MM.1S (cell line): ENCODE measurements around the gene LGALS14.

Experiments
- DNase-seq: peaks from one replicate; pipeline ENCODE4 v3.0.0-alpha.2; 2015
- H2AFZ ChIP-seq: fragments of 300-600 bp; sonication (generic); 2 replicates; pipeline ENCODE4 v1.6.0; 2016; ENCODE audit warnings: antibody characterized with exemption, low read length
- H3F3A ChIP-seq: fragments of 300-600 bp; sonication (generic); 2 replicates; pipeline ENCODE4 v1.6.1; 2016; ENCODE audit warnings: mild to moderate bottlenecking, antibody characterized with exemption, low read length, moderate library complexity, mixed read lengths; ENCODE audit not compliant: insufficient read depth
- H3K27ac ChIP-seq: fragments of 300-600 bp; sonication (generic); 2 replicates; pipeline ENCODE4 v1.5.1; 2016; ENCODE audit warnings: mild to moderate bottlenecking, low read length
- H3K27me3 ChIP-seq: fragments of 300-600 bp; sonication (generic); replicated peaks from 2 replicates; pipeline ENCODE4 v1.6.0; 2016; ENCODE audit warnings: low read length; ENCODE audit not compliant: insufficient read depth
- H3K36me3 ChIP-seq: fragments of 300-600 bp; sonication (generic); replicated peaks from 2 replicates; pipeline ENCODE4 v1.6.1; 2016; ENCODE audit warnings: mild to moderate bottlenecking, low read length, mixed read lengths; ENCODE audit not compliant: insufficient read depth
- H3K4me1 ChIP-seq: fragments of 300-600 bp; sonication (generic); 2 replicates; pipeline ENCODE4 v1.6.1; 2016; ENCODE audit warnings: low read length, mixed read lengths
- H3K4me2 ChIP-seq: fragments of 300-600 bp; sonication (generic); 2 replicates; pipeline ENCODE4 v1.6.0; 2016; ENCODE audit warnings: low read depth, low read length
- H3K4me3 ChIP-seq: fragments of 300-600 bp; sonication (generic); 2 replicates; pipeline ENCODE4 v1.5.1; 2016; ENCODE audit warnings: low read length, mixed read lengths
- H3K79me2 ChIP-seq: fragments of 300-600 bp; sonication (generic); 2 replicates; pipeline ENCODE4 v1.6.1; 2016; ENCODE audit warnings: mixed run types, low read length, mixed read lengths
- H3K9ac ChIP-seq: fragments of 300-600 bp; sonication (generic); 2 replicates; pipeline ENCODE4 v1.6.1; 2016; ENCODE audit warnings: low read length, mixed read lengths
- H3K9me2 ChIP-seq: fragments of 300-600 bp; sonication (generic); replicated peaks from 2 replicates; pipeline ENCODE4 v1.6.1; 2016; ENCODE audit warnings: mild to moderate bottlenecking, low read length, mixed read lengths; ENCODE audit not compliant: insufficient read depth
- H3K9me3 ChIP-seq: fragments of 300-600 bp; sonication (generic); replicated peaks from 2 replicates; pipeline ENCODE4 v1.6.1; 2016; ENCODE audit warnings: mild to moderate bottlenecking, low read length, mixed read lengths; ENCODE audit not compliant: insufficient read depth
- H4K20me1 ChIP-seq: fragments of 300-600 bp; sonication (generic); 2 replicates; pipeline ENCODE4 v1.6.1; 2016; ENCODE audit warnings: mild to moderate bottlenecking, low read length, moderate library complexity, mixed read lengths; ENCODE audit not compliant: insufficient read depth
- EZH2 ChIP-seq: fragments of 300-600 bp; sonication (generic); optimal IDR thresholded peaks from 2 replicates; pipeline ENCODE3; 2017; ENCODE audit warnings: low read depth, mild to moderate bottlenecking, antibody characterized with exemption, low read length, mixed read lengths
- EZH2phosphoT487 ChIP-seq: fragments of 300-600 bp; sonication (generic); IDR thresholded peaks from 2 replicates; pipeline ENCODE4 v1.6.1; 2018; ENCODE audit warnings: antibody characterized with exemption, low read length
- TF ChIP-seq, protein P1 (sequence below): fragments of 300-600 bp; sonication (generic); IDR thresholded peaks from 2 replicates; pipeline ENCODE4 v1.5.1; 2016; ENCODE audit warnings: antibody characterized with exemption, low read length, mixed read lengths

LGALS14 gene

DNA sequence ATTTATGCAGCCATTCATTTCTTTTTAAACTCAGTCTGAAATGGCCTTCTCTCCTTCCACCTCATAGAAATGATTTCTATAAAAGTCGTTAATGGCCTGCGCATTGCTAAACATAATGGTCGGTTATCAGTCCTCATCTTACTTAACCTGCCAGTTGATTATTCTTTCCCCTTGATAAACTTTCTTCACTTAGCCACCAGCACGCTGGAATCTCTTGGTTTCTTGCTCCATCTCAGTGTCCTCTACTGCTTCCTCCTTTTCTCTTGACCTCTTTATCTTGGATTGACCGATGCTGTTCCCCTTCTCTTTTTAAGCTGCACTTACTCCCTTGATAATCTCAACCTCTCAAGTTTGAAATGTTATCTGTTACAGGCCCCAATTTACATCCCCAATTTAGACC is 45.7 kb downstream of the LGALS14 start:
- no peaks in the 10 kb centered on the region for H3K4me1 ChIP-seq
- H3K9me3 ChIP-seq, result no peaks in the 10 kb centered on the region
- H2AFZ ChIP-seq, result no peak overlapping the region
- no peak for DNase-seq
- no peak overlapping the region for H3K27ac ChIP-seq
- no peak overlapping the region for H3K4me3 ChIP-seq
- no peak overlapping the region for H3K9ac ChIP-seq
- no peaks in the 10 kb centered on the region for H3K36me3 ChIP-seq
- no peak overlapping the region for H3K4me2 ChIP-seq
- no peaks in the 10 kb centered on the region for H3K27me3 ChIP-seq
- no peaks in the 10 kb centered on the region for H3F3A ChIP-seq
- TF ChIP-seq EZH2phosphoT487, result no peak
- TF ChIP-seq EZH2, result no peak
- TF ChIP-seq, protein P1, sequence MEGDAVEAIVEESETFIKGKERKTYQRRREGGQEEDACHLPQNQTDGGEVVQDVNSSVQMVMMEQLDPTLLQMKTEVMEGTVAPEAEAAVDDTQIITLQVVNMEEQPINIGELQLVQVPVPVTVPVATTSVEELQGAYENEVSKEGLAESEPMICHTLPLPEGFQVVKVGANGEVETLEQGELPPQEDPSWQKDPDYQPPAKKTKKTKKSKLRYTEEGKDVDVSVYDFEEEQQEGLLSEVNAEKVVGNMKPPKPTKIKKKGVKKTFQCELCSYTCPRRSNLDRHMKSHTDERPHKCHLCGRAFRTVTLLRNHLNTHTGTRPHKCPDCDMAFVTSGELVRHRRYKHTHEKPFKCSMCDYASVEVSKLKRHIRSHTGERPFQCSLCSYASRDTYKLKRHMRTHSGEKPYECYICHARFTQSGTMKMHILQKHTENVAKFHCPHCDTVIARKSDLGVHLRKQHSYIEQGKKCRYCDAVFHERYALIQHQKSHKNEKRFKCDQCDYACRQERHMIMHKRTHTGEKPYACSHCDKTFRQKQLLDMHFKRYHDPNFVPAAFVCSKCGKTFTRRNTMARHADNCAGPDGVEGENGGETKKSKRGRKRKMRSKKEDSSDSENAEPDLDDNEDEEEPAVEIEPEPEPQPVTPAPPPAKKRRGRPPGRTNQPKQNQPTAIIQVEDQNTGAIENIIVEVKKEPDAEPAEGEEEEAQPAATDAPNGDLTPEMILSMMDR, result no peak
- H4K20me1 ChIP-seq, result no peaks in the 10 kb centered on the region
- H3K9me2 ChIP-seq, result no peaks in the 10 kb centered on the region
- H3K79me2 ChIP-seq, result no peaks in the 10 kb centered on the region

DNA sequence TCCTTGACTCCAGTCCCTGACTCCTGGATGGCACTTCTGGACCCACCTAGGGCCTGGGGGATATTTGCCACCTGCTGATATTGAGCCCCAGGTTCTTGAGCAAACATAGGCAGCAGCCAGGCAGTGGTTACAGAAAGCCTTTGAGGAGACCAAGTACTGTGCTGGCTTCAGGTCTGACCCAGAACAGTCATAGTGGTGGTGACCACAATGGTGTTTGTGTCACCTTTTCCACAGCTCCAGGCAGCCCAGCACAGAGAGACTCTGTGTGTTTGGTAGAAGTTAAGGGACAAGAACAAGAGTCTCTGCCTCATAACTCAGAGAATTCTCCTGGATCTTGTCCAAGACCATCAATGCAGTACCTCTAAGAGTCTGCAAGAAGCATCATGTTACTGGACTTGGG is 48.1 kb downstream of the LGALS14 start:
- Histone ChIP-seq H3F3A (no peaks in the 10 kb centered on the region), H3K79me2 (no peaks in the 10 kb centered on the region), H3K9me3 (no peaks in the 10 kb centered on the region), H3K36me3 (no peaks in the 10 kb centered on the region), H3K27me3 (no peaks in the 10 kb centered on the region), H3K9me2 (no peaks in the 10 kb centered on the region), H4K20me1 (no peaks in the 10 kb centered on the region), H3K4me3 (no peak overlapping the region), H2AFZ (no peak overlapping the region), H3K27ac (no peak overlapping the region), H3K4me1 (no peaks in the 10 kb centered on the region), H3K9ac (no peak overlapping the region), H3K4me2 (no peak overlapping the region)
- TF ChIP-seq, protein P1, result no peak
- TF ChIP-seq EZH2, result no peak
- no peak for TF ChIP-seq EZH2phosphoT487
- DNase-seq, result no peak

DNA sequence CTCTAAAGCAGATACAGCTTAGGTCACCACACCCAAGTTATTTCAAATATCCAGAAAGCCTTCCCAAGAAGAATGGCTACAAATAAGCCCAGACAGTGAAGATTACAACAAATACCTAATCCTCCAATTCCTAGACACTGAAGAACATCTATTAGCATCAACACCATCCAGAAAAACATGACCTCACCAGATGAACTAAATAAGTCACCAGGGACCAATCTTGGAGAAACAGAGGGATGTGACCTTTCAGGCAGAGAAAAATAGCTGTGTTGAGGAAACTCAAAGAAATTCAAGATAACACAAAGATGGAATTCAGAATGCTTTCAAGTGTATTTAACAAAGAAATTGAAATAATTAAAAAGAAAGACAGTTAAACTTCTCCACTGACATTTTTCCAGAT is 48.5 kb downstream of the LGALS14 start:
- no peaks in the 10 kb centered on the region for H3F3A ChIP-seq
- no peaks in the 10 kb centered on the region for H3K27me3 ChIP-seq
- H3K9me3 ChIP-seq, result no peaks in the 10 kb centered on the region
- H3K4me1 ChIP-seq, result 0 out of 2 replicates have a peak, but pooled peaks cover 3% of the 10 kb centered on the region
- H2AFZ ChIP-seq, result no peak overlapping the region
- H3K27ac ChIP-seq, result no peak overlapping the region
- no peak overlapping the region for H3K4me3 ChIP-seq
- H3K36me3 ChIP-seq, result no peaks in the 10 kb centered on the region
- DNase-seq, result no peak
- no peaks in the 10 kb centered on the region for H3K79me2 ChIP-seq
- H3K4me2 ChIP-seq, result no peak overlapping the region
- no peak overlapping the region for H3K9ac ChIP-seq
- H3K9me2 ChIP-seq, result no peaks in the 10 kb centered on the region
- TF ChIP-seq, protein P1, result no peak
- TF ChIP-seq EZH2, result no peak
- no peak for TF ChIP-seq EZH2phosphoT487
- no peaks in the 10 kb centered on the region for H4K20me1 ChIP-seq
